ENCODE measurements around the gene DUSP28. TPM values are rescaled to one million over a fixed set of nuclear protein-coding genes. Genes with fewer than 3 reads are reported as not detected.

The DUSP28 gene
- total and polyA plus RNA-seq, 2 donors (not counting 1 experiment from before 2014, with no cell fraction given): 19.0 to 19.1 TPM

GRCh38 chr2:240590681-240591111 is 30.5 kb downstream of the DUSP28 start:
- H3K27me3 ChIP-seq (replicated peaks in 1 of 4; ENCODE audit: control extremely low read depth in 1 of 4, control insufficient read depth in 3 of 4, insufficient read depth in 4 of 4, low read length in 3 of 4): no peaks in the 10 kb centered on the region
- H4K20me1 ChIP-seq (ENCODE audit: control insufficient read depth, insufficient read depth, low read length, poor library complexity, severe bottlenecking): peaks cover 88% of the 10 kb centered on the region
- Mint-ChIP-seq H3K4me1 (peaks cover 22% of the 10 kb centered on the region), H3K4me3 (no peak overlapping the region), H3K9me3 (ENCODE audit: insufficient read depth) (no peaks in the 10 kb centered on the region), H3K27ac (no peak overlapping the region), H3K27me3 (no peaks in the 10 kb centered on the region)
- DNase-seq (no peak), ATAC-seq (ENCODE audit: low read depth) (no peak)
- WGBS (ENCODE audit: insufficient coverage): 97% methylated on average over 21 of the region's 21 CpGs
- no peak overlapping the region for H3K9ac ChIP-seq (ENCODE audit: low read length)
- H3K4me2 ChIP-seq (replicated peaks; ENCODE audit: low read depth, low read length, poor library complexity, severe bottlenecking): no peak overlapping the region
- no peaks in the 10 kb centered on the region for H3K9me3 ChIP-seq (ENCODE audit: control extremely low read depth in 1 of 3, control insufficient read depth in 2 of 3, insufficient read depth in 1 of 3, low read length in 2 of 3)
- ChIA-PET CTCF (no interaction called here), POLR2A (no interaction called here)
- H3K79me2 ChIP-seq (ENCODE audit: control insufficient read depth, insufficient read depth, low read length): peaks cover 85% of the 10 kb centered on the region
- no peak for TF ChIP-seq CTCF (IDR thresholded peaks at IDR 0.05)
- no peak for TF ChIP-seq EZH2 (IDR thresholded peaks at IDR 0.05; ENCODE audit: borderline replicate concordance, insufficient read depth, low read depth, low read length, poor library complexity, severe bottlenecking)
- H3K4me1 ChIP-seq (ENCODE audit: control insufficient read depth in 2 of 2, insufficient read depth in 2 of 2, low read length in 2 of 2): peaks cover 16% of the 10 kb centered on the region in 2 donors
- H3K4me3 ChIP-seq (ENCODE audit: control extremely low read depth in 1 of 5, extremely low read depth in 1 of 5, insufficient read depth in 1 of 5, low read depth in 2 of 5, low read length in 4 of 5): no peak overlapping the region
- H2AFZ ChIP-seq (ENCODE audit: insufficient read depth, low read depth, low read length, poor library complexity, severe bottlenecking): no peak overlapping the region
- H3K27ac ChIP-seq (ENCODE audit: low read length in 2 of 2): no peak overlapping the region
- H3K36me3 ChIP-seq (replicated peaks in 1 of 2; ENCODE audit: control extremely low read depth in 1 of 2, control insufficient read depth in 1 of 2, extremely low read depth in 1 of 2, insufficient read depth in 2 of 2, low read length in 1 of 2): peaks cover 0 to 27% of the 10 kb centered on the region in 2 experiments
- intact Hi-C loops (cut with micrococcal nuclease): no loop called here

- Histone ChIP-seq H3K4me2 (replicated peaks; ENCODE audit: low read depth, low read length, poor library complexity, severe bottlenecking) (no peak overlapping the region), H3K9ac (ENCODE audit: low read length) (no peak overlapping the region), H3K27ac (ENCODE audit: low read length in 2 of 2) (no peak overlapping the region), H4K20me1 (ENCODE audit: control insufficient read depth, insufficient read depth, low read length, poor library complexity, severe bottlenecking) (peaks cover 90% of the 10 kb centered on the region), H3K9me3 (ENCODE audit: control extremely low read depth in 1 of 3, control insufficient read depth in 2 of 3, insufficient read depth in 1 of 3, low read length in 2 of 3) (no peaks in the 10 kb centered on the region), H3K4me3 (ENCODE audit: control extremely low read depth in 1 of 5, extremely low read depth in 1 of 5, insufficient read depth in 1 of 5, low read depth in 2 of 5, low read length in 4 of 5) (no peak overlapping the region), H3K4me1 (ENCODE audit: control insufficient read depth in 2 of 2, insufficient read depth in 2 of 2, low read length in 2 of 2) (peaks cover 15% of the 10 kb centered on the region in 2 donors), H2AFZ (ENCODE audit: insufficient read depth, low read depth, low read length, poor library complexity, severe bottlenecking) (no peak overlapping the region), H3K79me2 (ENCODE audit: control insufficient read depth, insufficient read depth, low read length) (peaks cover 81% of the 10 kb centered on the region), H3K27me3 (replicated peaks in 1 of 4; ENCODE audit: control extremely low read depth in 1 of 4, control insufficient read depth in 3 of 4, insufficient read depth in 4 of 4, low read length in 3 of 4) (no peaks in the 10 kb centered on the region), H3K36me3 (replicated peaks in 1 of 2; ENCODE audit: control extremely low read depth in 1 of 2, control insufficient read depth in 1 of 2, extremely low read depth in 1 of 2, insufficient read depth in 2 of 2, low read length in 1 of 2) (peaks cover 0 to 32% of the 10 kb centered on the region in 2 experiments)
- Mint-ChIP-seq H3K27ac (no peak overlapping the region), H3K9me3 (ENCODE audit: insufficient read depth) (no peaks in the 10 kb centered on the region), H3K27me3 (no peaks in the 10 kb centered on the region), H3K4me3 (no peak overlapping the region), H3K4me1 (peaks cover 18% of the 10 kb centered on the region)
- no peak for TF ChIP-seq CTCF (IDR thresholded peaks at IDR 0.05)
- intact Hi-C loops (cut with micrococcal nuclease): no loop called here
- ChIA-PET CTCF (no interaction called here), POLR2A (no interaction called here)
- DNase-seq (no peak), ATAC-seq (ENCODE audit: low read depth) (no peak)
- 96% methylated on average over 5 of the region's 6 CpGs for WGBS (ENCODE audit: insufficient coverage)
Observed at GRCh38 chr2:240591226-240591625, 31.1 kb downstream of the DUSP28 start.

Measured in B cell (primary cell).